AG10803 (cell line): ENCODE results near the gene C1QTNF9B.
"Not testable (repeated sequence)": the region's sequence is repeated elsewhere in the genome, so short reads cannot be mapped to it uniquely, and the experiment has no call there.

Experiments
- DNase-seq: peaks from one replicate; pipeline ENCODE4 v3.0.0; 2010; ENCODE audit warnings: low read depth
- H3K4me3 ChIP-seq: 2 replicates; pipeline ENCODE4 v1.5.1; 2011; ENCODE audit warnings: mild to moderate bottlenecking, low read length, control low read depth
- CTCF ChIP-seq: conservative IDR thresholded peaks from 2 replicates; pipeline ENCODE4 v1.5.1; 2011; ENCODE audit warnings: mild to moderate bottlenecking, low read length, control low read depth, inconsistent platforms

The C1QTNF9B gene

GRCh38 chr13:23909606-23910005, 12.3 kb upstream of the C1QTNF9B start:
- TF ChIP-seq CTCF = no peak
- DNase-seq = no peak
- no peak overlapping the region for H3K4me3 ChIP-seq

GRCh38 chr13:23905766-23906165, 8.5 kb upstream of the C1QTNF9B start:
- no peak for DNase-seq
- no peak overlapping the region for H3K4me3 ChIP-seq
- TF ChIP-seq CTCF = no peak

GRCh38 chr13:23903906-23904280, 6.6 kb upstream of the C1QTNF9B start:
- H3K4me3 ChIP-seq = no peak overlapping the region
- DNase-seq = no peak
- TF ChIP-seq CTCF = no peak

- TF ChIP-seq CTCF = no peak
- peak overlapping the region; percentile 24; the same call in 1 of the 2 replicates for H3K4me3 ChIP-seq
- no peak for DNase-seq
Measured at GRCh38 chr13:23902975-23903905, 5.9 kb upstream of the C1QTNF9B start.

GRCh38 chr13:23901365-23901764, 4.1 kb upstream of the C1QTNF9B start:
- no peak overlapping the region for H3K4me3 ChIP-seq
- no peak for DNase-seq
- no peak for TF ChIP-seq CTCF

GRCh38 chr13:23899555-23899954, 2.3 kb upstream of the C1QTNF9B start:
- peak; percentile 57 for DNase-seq
- H3K4me3 ChIP-seq = no peak overlapping the region
- peak; percentile 70 for TF ChIP-seq CTCF

GRCh38 chr13:23898101-23898500, 799 bp upstream of the C1QTNF9B start:
- TF ChIP-seq CTCF = no peak
- peak; percentile 95 for DNase-seq
- no peak overlapping the region for H3K4me3 ChIP-seq

- not testable (repeated sequence) for H3K4me3 ChIP-seq, DNase-seq
Measured at GRCh38 chr13:23894746-23895145, 2.6 kb downstream of the C1QTNF9B start.

GRCh38 chr13:23893791-23894190, 3.5 kb downstream of the C1QTNF9B start:
- DNase-seq, H3K4me3 ChIP-seq: not testable (repeated sequence)
